SK-N-SH (cell line): ENCODE data around the gene TEPSIN. TPM values are rescaled to one million over a fixed set of nuclear protein-coding genes. Genes with fewer than 3 reads are reported as not detected.

ENCODE experiments used
- CTCF ChIA-PET: fragments of 300-600, 350-600 bp; formaldehyde crosslinking; extraction: SDS; loops from one replicate; lab custom pipeline; 2021; lab: Yijun Ruan, JAX
- POLR2A ChIA-PET: fragments of 350-600 bp; sonication (Branson Sonifier 250); formaldehyde crosslinking; extraction: SDS; loops from one replicate; lab custom pipeline; 2020; ENCODE audit warnings: antibody characterized with exemption, inconsistent platforms; lab: Yijun Ruan, JAX
- DNase-seq: peaks from one replicate; pipeline ENCODE4 v3.0.0; 2012
- H2AFZ ChIP-seq: fragments of 200-600 bp; sonication (generic); 2 replicates; pipeline ENCODE4 v1.8.1; 2016; ENCODE audit warnings: antibody characterized with exemption, mild to moderate bottlenecking, low read depth
- H3F3A ChIP-seq: fragments of 200-600 bp; sonication (generic); replicated peaks from 2 replicates; pipeline ENCODE3; 2016; ENCODE audit warnings: antibody characterized with exemption, mild to moderate bottlenecking; ENCODE audit not compliant: insufficient read depth
- H3K27ac ChIP-seq, 2 experiments: fragments of 200-500 bp in 1 of 2; fragments of 200-600 bp in 1 of 2; sonication (Bioruptor generic) in 1 of 2; sonication (generic), shearing (Covaris generic) in 1 of 2; 2 replicates each; pipeline versions ENCODE4 v1.5.1 to v1.6.1; 2014 to 2016; ENCODE audit warnings: low read depth in 2 of 2, inconsistent platforms in 1 of 2, low read length in 1 of 2, mild to moderate bottlenecking in 1 of 2, mixed read lengths in 1 of 2
- H3K27me3 ChIP-seq: fragments of 200-600 bp; sonication (generic), shearing (Covaris generic); 2 replicates; pipeline ENCODE4 v1.6.1; 2016; ENCODE audit warnings: mixed run types; ENCODE audit not compliant: insufficient read depth
- H3K36me3 ChIP-seq, 2 experiments: fragments of 200-500 bp in 1 of 2; fragments of 200-600 bp in 1 of 2; sonication (Bioruptor generic) in 1 of 2; sonication (generic) in 1 of 2; replicated peaks in 1 of 2; 2 replicates each; pipeline versions ENCODE3 to v1.5.1; 2014 to 2016; ENCODE audit warnings: low read length in 1 of 2, mild to moderate bottlenecking in 1 of 2; ENCODE audit not compliant: insufficient read depth in 2 of 2, control insufficient read depth in 1 of 2
- H3K4me1 ChIP-seq, 2 experiments: fragments of 200-500 bp in 1 of 2; fragments of 200-600 bp in 1 of 2; sonication (Bioruptor generic) in 1 of 2; sonication (generic), shearing (Covaris generic) in 1 of 2; 2 replicates each; pipeline versions ENCODE4 v1.5.1 to v1.6.1; 2014 to 2016; ENCODE audit warnings: low read depth in 1 of 2, low read length in 1 of 2, mixed run types in 1 of 2; ENCODE audit not compliant: insufficient read depth in 2 of 2, control insufficient read depth in 1 of 2
- H3K4me2 ChIP-seq: fragments of 200-600 bp; sonication (generic), shearing (Covaris generic); 2 replicates; pipeline ENCODE4 v1.6.1; 2017; ENCODE audit warnings: mixed run types
- H3K4me3 ChIP-seq, 2 experiments: fragments of 200-500 bp in 1 of 2; fragments of 200-600 bp in 1 of 2; sonication (Bioruptor generic) in 1 of 2; sonication (generic), shearing (Covaris generic) in 1 of 2; 2 replicates each; pipeline versions ENCODE4 v1.5.1 to v1.8.1; 2014 to 2016; ENCODE audit warnings: low read depth in 2 of 2, inconsistent platforms in 1 of 2, low read length in 1 of 2, mild to moderate bottlenecking in 1 of 2, mixed read lengths in 1 of 2, moderate library complexity in 1 of 2
- H3K79me2 ChIP-seq: fragments of 200-600 bp; sonication (generic); 2 replicates; pipeline ENCODE4 v1.8.1; 2017; ENCODE audit warnings: mild to moderate bottlenecking; ENCODE audit not compliant: insufficient read depth
- H3K9ac ChIP-seq: fragments of 200-600 bp; sonication (generic); 2 replicates; pipeline ENCODE4 v1.6.1; 2017; ENCODE audit warnings: mixed run types
- H3K9me2 ChIP-seq: fragments of 200-600 bp; sonication (generic); 2 replicates; pipeline ENCODE4 v1.6.1; 2017; ENCODE audit warnings: mixed run types
- H3K9me3 ChIP-seq: fragments of 200-600 bp; sonication (generic); 2 replicates; pipeline ENCODE4 v1.6.1; 2017; ENCODE audit warnings: mixed run types, mild to moderate bottlenecking, moderate library complexity
- H4K20me1 ChIP-seq: fragments of 200-600 bp; sonication (generic); 2 replicates; pipeline ENCODE4 v1.6.1; 2017; ENCODE audit warnings: mild to moderate bottlenecking, mixed run types; ENCODE audit not compliant: insufficient read depth
- CHD2 ChIP-seq: fragments of 150-350 bp; IDR thresholded peaks from 2 replicates; pipeline ENCODE4 v1.6.1; 2018; ENCODE audit warnings: low read length; ENCODE audit not compliant: partially characterized antibody
- EP300 ChIP-seq, 2 experiments: IDR thresholded peaks; 2 replicates each; pipeline versions ENCODE4 v1.4.0 to v1.6.1; 2012; ENCODE audit warnings: borderline replicate concordance in 1 of 2, low read depth in 1 of 2, low read length in 1 of 2
- FOSL2 ChIP-seq: IDR thresholded peaks from 2 replicates; pipeline ENCODE4 v1.4.0; 2012; ENCODE audit warnings: low read depth, mild to moderate bottlenecking, moderate library complexity, borderline replicate concordance
- FOXJ3 ChIP-seq: sonication (generic); formaldehyde crosslinking; IDR thresholded peaks from 2 replicates; pipeline ENCODE4 v1.5.1; 2020; ENCODE audit warnings: mild to moderate bottlenecking, missing genetic modification reagents
- FOXM1 ChIP-seq: IDR thresholded peaks from 2 replicates; pipeline ENCODE4 v1.4.0; 2012; ENCODE audit warnings: low read depth, mild to moderate bottlenecking
- GABPA ChIP-seq: IDR thresholded peaks from 2 replicates; pipeline ENCODE4 v1.4.0; 2012; ENCODE audit warnings: low read depth, mild to moderate bottlenecking
- GATA2 ChIP-seq: sonication (generic); formaldehyde crosslinking; IDR thresholded peaks from 2 replicates; pipeline ENCODE4 v1.5.0; 2020; ENCODE audit warnings: mild to moderate bottlenecking, missing genetic modification reagents
- IRF3 ChIP-seq: fragments of 150-350 bp; IDR thresholded peaks from 2 replicates; pipeline ENCODE4 v1.6.1; 2016; ENCODE audit warnings: mild to moderate bottlenecking, low read depth, low read length
- JUND ChIP-seq: IDR thresholded peaks from 2 replicates; pipeline ENCODE4 v1.4.0; 2012
- MAX ChIP-seq: IDR thresholded peaks from 2 replicates; pipeline ENCODE4 v1.4.0; 2012; ENCODE audit warnings: low read depth
- MEF2A ChIP-seq: IDR thresholded peaks from 2 replicates; pipeline ENCODE4 v1.4.0; 2012; ENCODE audit warnings: low read depth, borderline replicate concordance
- NFIC ChIP-seq: IDR thresholded peaks from 2 replicates; pipeline ENCODE4 v1.4.0; 2012; ENCODE audit warnings: borderline replicate concordance
- NRF1 ChIP-seq: IDR thresholded peaks from 2 replicates; pipeline ENCODE4 v1.6.1; 2012; ENCODE audit warnings: low read depth, mild to moderate bottlenecking, low read length
- PBX3 ChIP-seq: IDR thresholded peaks from 2 replicates; pipeline ENCODE4; 2012
- POLR2AphosphoS5 ChIP-seq: IDR thresholded peaks from 2 replicates; pipeline ENCODE4 v1.6.1; 2012; ENCODE audit warnings: low read depth, low read length
- RAD21 ChIP-seq: IDR thresholded peaks from 2 replicates; pipeline ENCODE4 v1.6.1; 2012; ENCODE audit warnings: mild to moderate bottlenecking, low read length
- REST ChIP-seq: IDR thresholded peaks from 2 replicates; pipeline ENCODE4 v1.6.1; 2012; ENCODE audit warnings: mild to moderate bottlenecking, low read depth, low read length, moderate library complexity
- RFX5 ChIP-seq: IDR thresholded peaks from 2 replicates; pipeline ENCODE4 v1.6.1; 2012; ENCODE audit warnings: mild to moderate bottlenecking, improper control_type of control experiment, low read length
- SMC3 ChIP-seq: IDR thresholded peaks from 2 replicates; pipeline ENCODE4 v1.6.1; 2012; ENCODE audit warnings: low read depth, low read length, improper control_type of control experiment
- TCF12 ChIP-seq: IDR thresholded peaks from 2 replicates; pipeline ENCODE4 v1.4.0; 2012
- ZBTB33 ChIP-seq: IDR thresholded peaks from 2 replicates; pipeline ENCODE4 v1.4.0; 2012; ENCODE audit warnings: low read depth, borderline replicate concordance
- WGBS: methylation state at CpG from one replicate; pipeline ENCODE4 v1.1.6; 2017; ENCODE audit warnings: low lambda C conversion rate; 5-methylcytosine and 5-hydroxymethylcytosine counted together
- polyA plus RNA-seq, 3 experiments: library from polyadenylated mRNA; depleted of rRNA; stranded (reverse); fragments of >200 nt; gene quantifications; 2 replicates each; pipeline ENCODE4 v1.2.3, GENCODE V29; 2012

Gene TEPSIN
- polyA plus RNA-seq, 1 of the 3 experiments (the other 2 are of a cell fraction): 35.3 TPM

- TF ChIP-seq REST (no peak), IRF3 (no peak), GABPA (no peak), SMC3 (no peak), EP300 (IDR thresholded peaks at IDR 0.05; ENCODE audit: borderline replicate concordance in 1 of 2, low read depth in 1 of 2, low read length in 1 of 2) (no peak)
Observed at GRCh38 chr17:81249223-81250040, 10.6 kb upstream of the TEPSIN start (continued).

- Histone ChIP-seq H2AFZ (no peak overlapping the region), H3K4me1 (peaks cover 0 to 44% of the 10 kb centered on the region in 2 experiments; a peak in 1 of 4 replicates), H3K4me2 (no peak overlapping the region), H3K9ac (no peak overlapping the region), H3K27ac (no peak overlapping the region), H3K27me3 (no peaks in the 10 kb centered on the region), H3K9me3 (no peaks in the 10 kb centered on the region), H3K79me2 (peaks cover 9% of the 10 kb centered on the region; the same call in 1 of the 2 replicates), H3K36me3 (peaks cover 30 to 58% of the 10 kb centered on the region in 2 experiments), H4K20me1 (peaks cover 6% of the 10 kb centered on the region; the same call in 1 of the 2 replicates), H3F3A (no peaks in the 10 kb centered on the region), H3K9me2 (no peaks in the 10 kb centered on the region), H3K4me3 (no peak overlapping the region)
- ChIA-PET POLR2A (no interaction called here), CTCF (interaction anchor here (1.1 to 2.6 kb wide), 4 partner anchors 9 to 146 kb away, joined by 5 to 11 read pairs (median 8); no protein-coding TSS in a partner anchor)
- no peak for DNase-seq
- WGBS: 84% methylated on average over 13 of the region's 16 CpGs
- TF ChIP-seq MEF2A: no peak
- no peak for TF ChIP-seq FOXJ3 (CRISPR knock-in tag)
- TF ChIP-seq NRF1: no peak
- TF ChIP-seq POLR2AphosphoS5: no peak
- no peak for TF ChIP-seq CHD2
- TF ChIP-seq JUND: no peak
- no peak for TF ChIP-seq SMC3
- no peak for TF ChIP-seq MAX
- no peak for TF ChIP-seq ZBTB33
- no peak for TF ChIP-seq FOSL2
- TF ChIP-seq TCF12: no peak
- TF ChIP-seq PBX3: no peak
- no peak for TF ChIP-seq RFX5
- no peak for TF ChIP-seq RAD21
- no peak for TF ChIP-seq FOXM1
- no peak for TF ChIP-seq EP300 (IDR thresholded peaks at IDR 0.05; ENCODE audit: borderline replicate concordance in 1 of 2, low read depth in 1 of 2, low read length in 1 of 2)
- no peak for TF ChIP-seq IRF3
- no peak for TF ChIP-seq GATA2 (CRISPR knock-in tag)
- TF ChIP-seq NFIC: no peak
Observed at GRCh38 chr17:81248649-81249048, 9.8 kb upstream of the TEPSIN start.
